PFSK-1 (cell line): ENCODE results near the gene SLC41A3.

Experiments
- FOXP2 ChIP-seq: optimal IDR thresholded peaks from 2 replicates; pipeline ENCODE3; 2011; ENCODE audit warnings: borderline replicate concordance, control low read depth, inconsistent platforms; ENCODE audit not compliant: insufficient read depth; ENCODE audit errors: extremely low read length, extremely low read depth
- POLR2AphosphoS5 ChIP-seq: IDR thresholded peaks from 2 replicates; pipeline ENCODE4 v1.6.1; 2012; ENCODE audit warnings: low read depth, mild to moderate bottlenecking, control low read depth, low read length, moderate library complexity
- SIN3A ChIP-seq: IDR thresholded peaks from 2 replicates; pipeline ENCODE4 v1.6.1; 2012; ENCODE audit warnings: mild to moderate bottlenecking, low read length, moderate library complexity, borderline replicate concordance; ENCODE audit not compliant: insufficient read depth
- TAF1 ChIP-seq: IDR thresholded peaks from 2 replicates; pipeline ENCODE4 v1.6.1; 2012; ENCODE audit warnings: low read length, control low read depth, borderline replicate concordance; ENCODE audit not compliant: insufficient read depth
- TF ChIP-seq, protein P1 (sequence below), 2 experiments: IDR thresholded peaks; 2 replicates each; pipeline versions ENCODE4 v1.6.1 to v1.8.0; 2011 to 2012; ENCODE audit warnings: low read depth in 2 of 2, low read length in 2 of 2, control low read depth in 1 of 2, inconsistent platforms in 1 of 2, mild to moderate bottlenecking in 1 of 2, moderate library complexity in 1 of 2; ENCODE audit not compliant: insufficient read depth in 1 of 2

Gene SLC41A3

DNA sequence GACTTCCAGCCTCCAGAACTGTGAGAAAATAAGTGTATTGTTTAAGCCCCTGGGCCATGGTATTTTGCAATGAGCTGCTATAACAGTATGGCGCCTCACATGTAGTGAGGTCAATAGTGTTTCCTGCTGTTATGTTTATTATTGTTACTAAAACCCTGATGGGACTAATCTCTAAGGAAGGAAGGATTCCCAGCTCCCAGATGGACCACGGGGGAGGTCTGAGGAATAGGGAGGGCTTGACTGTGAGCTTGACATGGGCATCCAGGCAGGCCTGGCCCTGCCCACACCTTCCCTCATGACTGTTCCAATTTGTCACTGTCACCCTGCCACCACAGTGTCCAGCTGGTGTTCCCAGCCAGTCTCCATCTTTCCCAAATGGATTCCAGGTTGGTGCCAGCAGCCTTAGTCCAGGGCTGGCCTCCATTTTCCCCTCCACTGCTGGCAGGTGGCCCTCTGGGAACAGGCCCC, 14.5 kb upstream of the SLC41A3 start:
- TF ChIP-seq POLR2AphosphoS5: no peak
- TF ChIP-seq TAF1: no peak
- no peak for TF ChIP-seq FOXP2

- no peak for TF ChIP-seq SIN3A
Observed at GRCh38 chr3:126097801-126098200, 13.9 kb upstream of the SLC41A3 start.

GRCh38 chr3:126087552-126088175, 3.7 kb upstream of the SLC41A3 start:
- TF ChIP-seq FOXP2 (no peak), TAF1 (no peak), POLR2AphosphoS5 (no peak), SIN3A (no peak)
- TF ChIP-seq, protein P1, sequence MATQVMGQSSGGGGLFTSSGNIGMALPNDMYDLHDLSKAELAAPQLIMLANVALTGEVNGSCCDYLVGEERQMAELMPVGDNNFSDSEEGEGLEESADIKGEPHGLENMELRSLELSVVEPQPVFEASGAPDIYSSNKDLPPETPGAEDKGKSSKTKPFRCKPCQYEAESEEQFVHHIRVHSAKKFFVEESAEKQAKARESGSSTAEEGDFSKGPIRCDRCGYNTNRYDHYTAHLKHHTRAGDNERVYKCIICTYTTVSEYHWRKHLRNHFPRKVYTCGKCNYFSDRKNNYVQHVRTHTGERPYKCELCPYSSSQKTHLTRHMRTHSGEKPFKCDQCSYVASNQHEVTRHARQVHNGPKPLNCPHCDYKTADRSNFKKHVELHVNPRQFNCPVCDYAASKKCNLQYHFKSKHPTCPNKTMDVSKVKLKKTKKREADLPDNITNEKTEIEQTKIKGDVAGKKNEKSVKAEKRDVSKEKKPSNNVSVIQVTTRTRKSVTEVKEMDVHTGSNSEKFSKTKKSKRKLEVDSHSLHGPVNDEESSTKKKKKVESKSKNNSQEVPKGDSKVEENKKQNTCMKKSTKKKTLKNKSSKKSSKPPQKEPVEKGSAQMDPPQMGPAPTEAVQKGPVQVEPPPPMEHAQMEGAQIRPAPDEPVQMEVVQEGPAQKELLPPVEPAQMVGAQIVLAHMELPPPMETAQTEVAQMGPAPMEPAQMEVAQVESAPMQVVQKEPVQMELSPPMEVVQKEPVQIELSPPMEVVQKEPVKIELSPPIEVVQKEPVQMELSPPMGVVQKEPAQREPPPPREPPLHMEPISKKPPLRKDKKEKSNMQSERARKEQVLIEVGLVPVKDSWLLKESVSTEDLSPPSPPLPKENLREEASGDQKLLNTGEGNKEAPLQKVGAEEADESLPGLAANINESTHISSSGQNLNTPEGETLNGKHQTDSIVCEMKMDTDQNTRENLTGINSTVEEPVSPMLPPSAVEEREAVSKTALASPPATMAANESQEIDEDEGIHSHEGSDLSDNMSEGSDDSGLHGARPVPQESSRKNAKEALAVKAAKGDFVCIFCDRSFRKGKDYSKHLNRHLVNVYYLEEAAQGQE (IDR thresholded peaks at IDR 0.05; ENCODE audit: insufficient read depth in 1 of 2, low read depth in 2 of 2, low read length in 2 of 2): no peak

DNA sequence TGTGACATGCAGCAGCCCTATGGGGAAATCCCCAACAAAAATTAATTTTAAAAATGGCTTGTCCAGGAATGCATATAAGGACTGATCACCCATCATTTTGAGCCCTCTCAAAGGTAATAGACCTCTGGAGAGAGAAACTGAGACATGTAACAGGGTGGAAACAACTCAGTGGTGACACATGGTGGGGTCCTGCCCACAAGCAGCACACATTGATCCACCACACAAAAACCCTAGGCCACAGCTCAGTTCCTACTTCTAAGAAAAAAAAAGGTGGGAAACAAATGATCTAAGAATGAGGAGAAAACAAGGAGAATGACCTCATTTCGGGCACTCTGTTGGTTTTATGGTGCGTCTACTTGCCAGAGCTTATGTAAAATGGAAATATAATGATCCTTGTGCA, 1.9 kb upstream of the SLC41A3 start:
- TF ChIP-seq SIN3A (no peak), TAF1 (no peak), FOXP2 (no peak), POLR2AphosphoS5 (no peak)
- TF ChIP-seq, protein P1 (IDR thresholded peaks at IDR 0.05; ENCODE audit: insufficient read depth in 1 of 2, low read depth in 2 of 2, low read length in 2 of 2): no peak

- TF ChIP-seq, protein P1 (IDR thresholded peaks at IDR 0.05; ENCODE audit: insufficient read depth in 1 of 2, low read depth in 2 of 2, low read length in 2 of 2): no peak
- no peak for TF ChIP-seq POLR2AphosphoS5
- TF ChIP-seq TAF1: no peak
- no peak for TF ChIP-seq SIN3A
- no peak for TF ChIP-seq FOXP2
Observed at GRCh38 chr3:126085276-126085675, 1.4 kb upstream of the SLC41A3 start.

DNA sequence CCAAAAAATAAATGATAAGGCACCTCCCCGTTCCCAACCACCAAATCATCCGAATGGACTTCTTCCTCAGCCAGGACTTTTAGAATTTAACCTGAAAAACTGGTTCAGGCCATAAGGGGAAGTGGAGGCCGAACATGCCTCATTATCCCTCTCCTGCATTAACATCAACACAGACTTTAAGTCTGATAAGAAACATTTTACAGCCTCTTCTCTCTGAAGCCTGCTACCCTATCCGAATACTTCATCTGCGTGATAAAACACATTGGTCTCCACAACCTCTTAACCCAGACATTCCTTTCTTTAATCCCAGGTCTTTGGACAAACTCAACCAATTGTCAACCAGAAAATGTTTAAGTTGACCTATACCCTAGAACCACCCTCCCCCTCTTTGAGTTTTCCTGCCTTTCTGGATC, 850 bp upstream of the SLC41A3 start:
- TF ChIP-seq, protein P1 (IDR thresholded peaks at IDR 0.05; ENCODE audit: insufficient read depth in 1 of 2, low read depth in 2 of 2, low read length in 2 of 2): no peak
- no peak for TF ChIP-seq SIN3A
- TF ChIP-seq POLR2AphosphoS5: no peak
- TF ChIP-seq FOXP2: no peak
- no peak for TF ChIP-seq TAF1
